H1 (cell line): ENCODE data around the gene GSK3B. TPM values are rescaled to one million over a fixed set of nuclear protein-coding genes. Genes with fewer than 3 reads are reported as not detected.

Experiments
- CTCF ChIA-PET: fragments of 300-600 bp; sonication (Branson Sonifier 250); formaldehyde crosslinking; loops from one replicate; lab custom pipeline; 2021; ENCODE audit not compliant: partially characterized antibody; lab: Charles Lee
- POLR2A ChIA-PET: fragments of 300-600 bp; sonication (Branson Sonifier 250); formaldehyde crosslinking; loops from one replicate; lab custom pipeline; 2021; ENCODE audit warnings: inconsistent platforms; ENCODE audit not compliant: partially characterized antibody; lab: Charles Lee
- DNase-seq, 2 experiments: peaks; one replicate each; pipeline versions ENCODE4 v3.0.0 to v3.0.0-alpha.2; 2010 to 2022; ENCODE audit warnings: low spot score in 2 of 2, low read depth in 1 of 2, mixed read lengths in 1 of 2
- FAIRE-seq: peaks from 2 replicates; lab custom pipeline; 2011; peaks lifted over from hg19 to GRCh38; lab: Jason Lieb, UNC
- H2AFZ ChIP-seq: 2 replicates; pipeline ENCODE4 v1.8.1; 2012; ENCODE audit warnings: low read length, inconsistent platforms
- H2AK5ac ChIP-seq: 2 replicates; pipeline ENCODE4 v1.6.1; 2013; ENCODE audit warnings: low read depth, low read length
- H2BK120ac ChIP-seq: replicated peaks from 2 replicates; pipeline ENCODE3; 2013; ENCODE audit warnings: low read depth, low read length, inconsistent platforms
- H2BK12ac ChIP-seq: 2 replicates; pipeline ENCODE4 v1.6.1; 2013; ENCODE audit warnings: low read depth, low read length
- H2BK15ac ChIP-seq: 2 replicates; pipeline ENCODE4 v1.6.1; 2013; ENCODE audit warnings: low read length
- H2BK20ac ChIP-seq: 2 replicates; pipeline ENCODE4 v1.6.1; 2013; ENCODE audit warnings: low read length
- H2BK5ac ChIP-seq: 2 replicates; pipeline ENCODE4 v1.6.1; 2013; ENCODE audit warnings: low read depth, low read length
- H3K14ac ChIP-seq: 2 replicates; pipeline ENCODE4 v1.6.1; 2013; ENCODE audit warnings: inconsistent platforms; ENCODE audit not compliant: insufficient read length
- H3K18ac ChIP-seq: 2 replicates; pipeline ENCODE4 v1.6.1; 2013; ENCODE audit warnings: low read length; ENCODE audit errors: extremely low read depth
- H3K23ac ChIP-seq: 2 replicates; pipeline ENCODE4 v1.6.1; 2013; ENCODE audit warnings: inconsistent platforms; ENCODE audit not compliant: insufficient read length
- H3K23me2 ChIP-seq: 2 replicates; pipeline ENCODE4 v1.6.1; 2013; ENCODE audit warnings: low read depth, low read length
- H3K27ac ChIP-seq: 2 replicates; pipeline ENCODE4 v1.6.1; 2011; ENCODE audit warnings: low read depth, low read length, inconsistent platforms
- H3K27me3 ChIP-seq, 4 experiments: replicated peaks in 1 of 4; 1 replicate in 1 of 4; 2 replicates in 3 of 4; pipeline versions ENCODE4 v1.6.1 to v1.8.1; 2011 to 2013; ENCODE audit warnings: low read length in 3 of 4, mild to moderate bottlenecking in 3 of 4, inconsistent platforms in 2 of 4, mixed read lengths in 2 of 4, moderate library complexity in 1 of 4; ENCODE audit not compliant: control insufficient read depth in 3 of 4, insufficient read depth in 3 of 4; ENCODE audit errors: extremely low read depth in 1 of 4
- H3K36me3 ChIP-seq, 4 experiments: 2 replicates each; pipeline versions ENCODE4 v1.6.1 to v1.8.1; 2011 to 2013; ENCODE audit warnings: mild to moderate bottlenecking in 4 of 4, low read length in 3 of 4, moderate library complexity in 2 of 4, control low read depth in 1 of 4, inconsistent platforms in 1 of 4; ENCODE audit not compliant: insufficient read depth in 4 of 4, control insufficient read depth in 2 of 4
- H3K4ac ChIP-seq: replicated peaks from 2 replicates; pipeline ENCODE3; 2013; ENCODE audit warnings: low read length, low read depth, mixed read lengths, inconsistent platforms; ENCODE audit not compliant: insufficient read length
- H3K4me1 ChIP-seq, 4 experiments: replicated peaks in 1 of 4; 1 replicate in 1 of 4; 2 replicates in 3 of 4; pipeline versions ENCODE4 v1.6.1 to v1.8.1; 2011 to 2013; ENCODE audit warnings: low read length in 3 of 4, inconsistent platforms in 2 of 4, mixed read lengths in 1 of 4; ENCODE audit not compliant: insufficient read depth in 4 of 4, control insufficient read depth in 3 of 4
- H3K4me2 ChIP-seq, 2 experiments: 2 replicates each; pipeline versions ENCODE4 v1.6.1 to v1.8.1; 2011 to 2013; ENCODE audit warnings: low read depth in 2 of 2, low read length in 2 of 2, control low read depth in 1 of 2, inconsistent platforms in 1 of 2, mild to moderate bottlenecking in 1 of 2; ENCODE audit not compliant: insufficient read depth in 1 of 2
- H3K4me3 ChIP-seq, 4 experiments: fragments of 200-600, 300-600 bp in 1 of 4; sonication (generic), shearing (Covaris generic), sonication (Bioruptor Twin) in 1 of 4; 2 replicates each; pipeline versions ENCODE4 v1.5.1 to v1.8.1; 2011 to 2016; ENCODE audit warnings: low read length in 4 of 4, low read depth in 3 of 4, control low read depth in 2 of 4, inconsistent platforms in 2 of 4, mild to moderate bottlenecking in 2 of 4, mixed read lengths in 1 of 4, moderate library complexity in 1 of 4; ENCODE audit not compliant: insufficient read depth in 2 of 4; ENCODE audit errors: extremely low read depth in 1 of 4
- H3K56ac ChIP-seq: replicated peaks from 2 replicates; pipeline ENCODE3; 2013; ENCODE audit warnings: low read depth, mild to moderate bottlenecking, mixed read lengths, low read length, inconsistent platforms; ENCODE audit not compliant: insufficient read length
- H3K79me1 ChIP-seq: 2 replicates; pipeline ENCODE4 v1.6.1; 2013; ENCODE audit warnings: low read depth, low read length, control low read depth
- H3K79me2 ChIP-seq, 2 experiments: 2 replicates each; pipeline versions ENCODE4 v1.6.1 to v1.8.1; 2012 to 2013; ENCODE audit warnings: low read length in 2 of 2, mild to moderate bottlenecking in 2 of 2, inconsistent platforms in 1 of 2; ENCODE audit not compliant: insufficient read depth in 2 of 2, control insufficient read depth in 1 of 2
- H3K9ac ChIP-seq, 4 experiments: replicated peaks in 1 of 4; 1 replicate in 1 of 4; 2 replicates in 3 of 4; pipeline versions ENCODE4 v1.6.1 to v1.8.1; 2011 to 2013; ENCODE audit warnings: low read depth in 3 of 4, low read length in 3 of 4, control low read depth in 2 of 4, mild to moderate bottlenecking in 2 of 4, moderate library complexity in 2 of 4, inconsistent platforms in 1 of 4; ENCODE audit errors: extremely low read depth in 1 of 4
- H3K9me3 ChIP-seq, 2 experiments: 2 replicates each; pipeline versions ENCODE4 v1.6.1 to v1.8.1; 2012 to 2013; ENCODE audit warnings: mild to moderate bottlenecking in 2 of 2, moderate library complexity in 2 of 2, control low read depth in 1 of 2, inconsistent platforms in 1 of 2, low read depth in 1 of 2, low read length in 1 of 2, mixed read lengths in 1 of 2; ENCODE audit not compliant: insufficient read depth in 2 of 2
- H4K20me1 ChIP-seq, 2 experiments: replicated peaks in 1 of 2; 2 replicates each; pipeline versions ENCODE3 to v1.8.1; 2011 to 2013; ENCODE audit warnings: inconsistent platforms in 2 of 2, low read length in 2 of 2, mild to moderate bottlenecking in 1 of 2; ENCODE audit not compliant: insufficient read depth in 2 of 2, control insufficient read depth in 1 of 2
- H4K5ac ChIP-seq: 2 replicates; pipeline ENCODE4 v1.6.1; 2013; ENCODE audit warnings: low read length, low read depth, mixed read lengths, inconsistent platforms; ENCODE audit not compliant: insufficient read length
- H4K8ac ChIP-seq: 2 replicates; pipeline ENCODE4 v1.8.0; 2013; ENCODE audit warnings: mild to moderate bottlenecking, moderate library complexity, low read length, inconsistent platforms; ENCODE audit not compliant: insufficient read depth; ENCODE audit errors: extremely low read depth
- H4K91ac ChIP-seq: replicated peaks from 2 replicates; pipeline ENCODE3; 2013; ENCODE audit warnings: low read length, mixed read lengths, inconsistent platforms; ENCODE audit not compliant: insufficient read length
- CEBPB ChIP-seq: IDR thresholded peaks from 2 replicates; pipeline ENCODE4 v1.6.1; 2012; ENCODE audit warnings: low read depth, low read length
- RBBP5 ChIP-seq: IDR thresholded peaks from 2 replicates; pipeline ENCODE4 v1.7.1; 2012; ENCODE audit warnings: low read depth, mild to moderate bottlenecking, inconsistent platforms, low read length, moderate library complexity, borderline replicate concordance
- SP1 ChIP-seq: IDR thresholded peaks from 2 replicates; pipeline ENCODE4 v1.6.1; 2011; ENCODE audit warnings: low read depth, low read length
- SUZ12 ChIP-seq: fragments of 200-600 bp; sonication (generic); IDR thresholded peaks from 2 replicates; pipeline ENCODE4 v1.6.1; 2012; ENCODE audit warnings: mild to moderate bottlenecking, inconsistent platforms, low read length, moderate library complexity, mixed read lengths
- TAF7 ChIP-seq: optimal IDR thresholded peaks from 2 replicates; pipeline ENCODE3; 2011; ENCODE audit warnings: low read depth, mild to moderate bottlenecking, inconsistent platforms, low read length, moderate library complexity, borderline replicate concordance
- WGBS, 2 experiments: shearing (Covaris generic) in 1 of 2; methylation state at CpG; one replicate each; pipeline versions ENCODE4 v1.1.6 to v1.1.7; 2013 to 2015; ENCODE audit warnings: low lambda C conversion rate in 2 of 2, mixed read lengths in 2 of 2, inconsistent platforms in 1 of 2, low coverage in 1 of 2, missing lambda C conversion rate in 1 of 2; ENCODE audit not compliant: insufficient replicate concordance in 2 of 2, insufficient coverage in 1 of 2, insufficient read length in 1 of 2; ENCODE audit errors: extremely low coverage in 1 of 2, missing lambda C conversion rate in 1 of 2; 5-methylcytosine and 5-hydroxymethylcytosine counted together
- polyA plus RNA-seq, 7 experiments: library from polyadenylated mRNA; depleted of rRNA in 3 of 7; stranded (reverse) in 5 of 7; unstranded in 2 of 7; fragments of >200 nt in 5 of 7; fragments of 200-250 nt in 2 of 7; gene quantifications; 1 replicate in 5 of 7; 2 replicates in 1 of 7; 4 replicates in 1 of 7; pipeline versions ENCODE4 v1.2.1 to v1.2.3, GENCODE V29; 2011 to 2013; ENCODE audit warnings: missing spikeins in 2 of 7, mixed read lengths in 2 of 7
- total RNA-seq: library from RNA; stranded (reverse); fragmentation: NEBNext Ultra II Directional; extraction: Animal tissue kit (Norgen Biotek cat#: 25700); gene quantifications from 2 replicates; pipeline ENCODE4 v1.2.1, GENCODE V29; 2021

Gene GSK3B
- total and polyA plus RNA-seq, 2 of the 8 experiments (the other 6 are each of a cell fraction or from before 2014, with no cell fraction given) = 24.2 to 50.7 TPM

DNA sequence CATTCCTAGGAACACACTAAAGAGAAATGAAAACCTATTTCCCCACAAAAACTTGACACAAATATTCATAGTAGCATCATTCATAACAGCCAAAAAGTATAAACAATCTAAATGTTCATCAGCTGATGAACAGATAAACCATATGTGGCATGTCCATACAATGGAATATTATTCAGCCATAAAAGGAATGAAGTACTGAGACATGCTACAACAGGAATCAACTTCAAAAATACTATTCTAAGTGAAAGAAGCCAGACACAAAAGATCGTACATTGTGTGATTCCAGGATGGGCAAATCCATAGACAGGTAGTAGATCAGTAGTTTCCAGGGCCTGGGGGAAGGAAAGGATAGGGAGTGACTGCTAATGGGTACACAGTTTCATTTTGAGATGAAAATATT is 118.0 kb downstream of the GSK3B start:
- no peaks in the 10 kb centered on the region for H3K27me3 ChIP-seq
- peaks cover 5 to 60% of the 10 kb centered on the region in 2 experiments; a peak in 3 of 4 replicates for H3K79me2 ChIP-seq
- no peak overlapping the region for H2BK15ac ChIP-seq
- H3K4me3 ChIP-seq = no peak overlapping the region
- H3K79me1 ChIP-seq = peaks cover 3% of the 10 kb centered on the region; the same call in 1 of the 2 replicates
- no peaks in the 10 kb centered on the region for H3K9me3 ChIP-seq
- H2BK5ac ChIP-seq = no peak overlapping the region
- H3K27ac ChIP-seq = no peak overlapping the region
- peaks cover 0 to 2% of the 10 kb centered on the region in 2 experiments for H4K20me1 ChIP-seq
- H3K23me2 ChIP-seq = no peaks in the 10 kb centered on the region
- no peak overlapping the region for H3K23ac ChIP-seq
- H2AK5ac ChIP-seq = no peak overlapping the region
- 94% methylated on average over 1 of the region's 1 CpG; no CpG with 5 or more reads in 1 of the 2 experiments for WGBS, 2 experiments
- no peak overlapping the region for H2BK12ac ChIP-seq
- peaks cover 0 to 4% (median 0%) of the 10 kb centered on the region in 4 experiments; a peak in 2 of 8 replicates for H3K36me3 ChIP-seq
- H3K4me1 ChIP-seq = no peaks in the 10 kb centered on the region
- no peak overlapping the region for H3K4ac ChIP-seq
- ChIA-PET CTCF (interaction anchor here (1.6 kb wide), 1 partner anchor 18 kb away, joined by 3 read pairs; no protein-coding TSS in a partner anchor), POLR2A (no interaction called here)
- no peak overlapping the region for H2AFZ ChIP-seq
- TF ChIP-seq TAF7 (no peak), CEBPB (no peak), SP1 (no peak), SUZ12 (no peak), RBBP5 (no peak)
- H4K5ac ChIP-seq = no peak overlapping the region
- no peak overlapping the region for H3K14ac ChIP-seq
- H2BK20ac ChIP-seq = no peak overlapping the region
- no peak overlapping the region for H3K18ac ChIP-seq
- FAIRE-seq (no peak), DNase-seq (no peak)
- no peak overlapping the region for H3K9ac ChIP-seq
- H2BK120ac ChIP-seq = no peak overlapping the region
- no peak overlapping the region for H3K4me2 ChIP-seq
- H4K8ac ChIP-seq = no peak overlapping the region
- H3K56ac ChIP-seq = no peak overlapping the region
- no peak overlapping the region for H4K91ac ChIP-seq
